GM23338 (cell line): ENCODE results near the gene CIB4. TPM values are rescaled to one million over a fixed set of nuclear protein-coding genes. Genes with fewer than 3 reads are reported as not detected.

Experiments
- ATAC-seq: fragments of 200-7000 bp; cut with Tn5 transposase; 3 replicates; pipeline ENCODE4 v1.9.1; 2020
- DNase-seq: peaks from one replicate; pipeline ENCODE4 v3.0.0-alpha.2; 2015; ENCODE audit warnings: low spot score
- H2AFZ ChIP-seq: fragments of 200-600 bp; sonication (generic); 2 replicates; pipeline ENCODE4 v1.8.0; 2016; ENCODE audit warnings: antibody characterized with exemption, mild to moderate bottlenecking, moderate library complexity
- H3F3A ChIP-seq: fragments of 200-600 bp; sonication (generic); replicated peaks from 2 replicates; pipeline ENCODE4 v1.8.0; 2017; ENCODE audit warnings: antibody characterized with exemption, mixed run types, low read depth
- H3K27ac ChIP-seq: fragments of 200-600 bp; sonication (generic); 2 replicates; pipeline ENCODE4 v1.6.1; 2016; ENCODE audit warnings: low read depth
- H3K27me3 ChIP-seq: fragments of 200-600 bp; sonication (generic); 2 replicates; pipeline ENCODE4 v1.8.0; 2016; ENCODE audit warnings: mild to moderate bottlenecking, mixed run types, moderate library complexity; ENCODE audit not compliant: insufficient read depth
- H3K36me3 ChIP-seq: fragments of 200-600 bp; sonication (generic); 2 replicates; pipeline ENCODE4 v1.8.0; 2016; ENCODE audit warnings: mild to moderate bottlenecking; ENCODE audit not compliant: insufficient read depth
- H3K4me1 ChIP-seq: fragments of 200-600 bp; sonication (generic); 2 replicates; pipeline ENCODE4 v1.8.0; 2016; ENCODE audit warnings: mild to moderate bottlenecking, moderate library complexity; ENCODE audit not compliant: insufficient read depth
- H3K4me2 ChIP-seq: fragments of 200-600 bp; sonication (generic); 2 replicates; pipeline ENCODE4 v1.7.1; 2017; ENCODE audit warnings: mixed run types
- H3K4me3 ChIP-seq: fragments of 200-600 bp; sonication (generic); 2 replicates; pipeline ENCODE4 v1.6.1; 2016; ENCODE audit warnings: mixed run types
- H3K79me2 ChIP-seq: fragments of 200-600 bp; sonication (generic); replicated peaks from 2 replicates; pipeline ENCODE4 v1.8.0; 2017; ENCODE audit warnings: mild to moderate bottlenecking; ENCODE audit not compliant: insufficient read depth
- H3K9me2 ChIP-seq: fragments of 200-600 bp; sonication (generic); 2 replicates; pipeline ENCODE4 v1.8.0; 2017; ENCODE audit not compliant: insufficient read depth
- H4K20me1 ChIP-seq: fragments of 200-600 bp; sonication (generic); replicated peaks from 2 replicates; pipeline ENCODE4 v1.8.0; 2017; ENCODE audit warnings: mild to moderate bottlenecking; ENCODE audit not compliant: insufficient read depth
- H3K27ac Mint-ChIP-seq: 2 replicates; pipeline ENCODE4 v1.8.0; 2020; ENCODE audit warnings: inconsistent platforms, mild to moderate bottlenecking, moderate library complexity, mixed read lengths
- H3K27me3 Mint-ChIP-seq: 3 replicates; pipeline ENCODE4 v1.8.0; 2022; ENCODE audit warnings: low read depth, mild to moderate bottlenecking, moderate library complexity, mixed read lengths, inconsistent platforms; ENCODE audit not compliant: insufficient read depth, poor library complexity
- H3K36me3 Mint-ChIP-seq: 3 replicates; pipeline ENCODE4 v1.8.0; 2021; ENCODE audit warnings: low read depth, mild to moderate bottlenecking, inconsistent platforms, moderate library complexity, mixed read lengths
- H3K4me1 Mint-ChIP-seq: 3 replicates; pipeline ENCODE4 v1.8.0; 2020; ENCODE audit warnings: mild to moderate bottlenecking, inconsistent platforms, mixed read lengths
- H3K4me3 Mint-ChIP-seq: 3 replicates; pipeline ENCODE4 v1.8.0; 2021; ENCODE audit warnings: moderate library complexity, mild to moderate bottlenecking, inconsistent platforms, mixed read lengths
- H3K9me3 Mint-ChIP-seq: 3 replicates; pipeline ENCODE4 v1.8.0; 2020; ENCODE audit warnings: moderate library complexity, mild to moderate bottlenecking, inconsistent platforms, mixed read lengths
- CREB1 ChIP-seq: fragments of 250-450 bp; sonication (Bioruptor Pico); IDR thresholded peaks from 2 replicates; pipeline ENCODE4 v1.5.0; 2020; ENCODE audit warnings: low read depth, mild to moderate bottlenecking, moderate library complexity
- CTCF ChIP-seq, 2 experiments: fragments of 200-600 bp in 1 of 2; sonication (generic) in 1 of 2; conservative IDR thresholded peaks; 2 replicates each; pipeline versions ENCODE4 v1.5.1 to v1.6.1; 2016 to 2017; ENCODE audit warnings: antibody characterized with exemption in 2 of 2, low read depth in 2 of 2, mild to moderate bottlenecking in 2 of 2, moderate library complexity in 1 of 2
- ETS1 ChIP-seq: IDR thresholded peaks from 2 replicates; pipeline ENCODE4 v1.6.1; 2016; ENCODE audit warnings: antibody characterized with exemption
- EZH2 ChIP-seq: fragments of 200-600 bp; sonication (generic); IDR thresholded peaks from one replicate; pipeline ENCODE4 v1.8.0; 2017; ENCODE audit warnings: antibody characterized with exemption, mild to moderate bottlenecking, low read depth; ENCODE audit not compliant: unreplicated experiment
- EZH2phosphoT487 ChIP-seq: fragments of 200-600 bp; sonication (generic); IDR thresholded peaks from one replicate; pipeline ENCODE4 v1.8.1; 2018; ENCODE audit warnings: antibody characterized with exemption; ENCODE audit not compliant: unreplicated experiment
- JUNB ChIP-seq: IDR thresholded peaks from one replicate; pipeline ENCODE4 v1.6.1; 2016; ENCODE audit warnings: antibody characterized with exemption; ENCODE audit not compliant: unreplicated experiment
- NANOG ChIP-seq: IDR thresholded peaks from 2 replicates; pipeline ENCODE4 v1.6.1; 2016; ENCODE audit warnings: antibody characterized with exemption, borderline replicate concordance
- POLR2AphosphoS5 ChIP-seq: IDR thresholded peaks from 2 replicates; pipeline ENCODE4 v1.6.1; 2016; ENCODE audit warnings: antibody characterized with exemption, low read depth
- STAT1 ChIP-seq: IDR thresholded peaks from one replicate; pipeline ENCODE4 v1.6.1; 2016; ENCODE audit warnings: antibody characterized with exemption; ENCODE audit not compliant: unreplicated experiment
- ZNF114 ChIP-seq: fragments of 250-450 bp; sonication (Bioruptor Pico); IDR thresholded peaks from 2 replicates; pipeline ENCODE4 v1.5.0; 2020; ENCODE audit warnings: mild to moderate bottlenecking, moderate library complexity
- ZNF331 ChIP-seq: fragments of 250-450 bp; sonication (Bioruptor Pico); IDR thresholded peaks from 2 replicates; pipeline ENCODE4 v1.5.0; 2020; ENCODE audit warnings: low read depth, mild to moderate bottlenecking, moderate library complexity
- polyA plus RNA-seq: library from polyadenylated mRNA; unstranded; fragments of >200 nt; fragmentation: Nextera tagmentation; extraction: Ambion mirVana; gene quantifications from 2 replicates; pipeline ENCODE4 v1.2.1, GENCODE V29; 2016
- total RNA-seq: library from RNA; depleted of rRNA; stranded (reverse); fragments of >200 nt; shearing (Covaris generic); gene quantifications from 2 replicates; pipeline ENCODE4 v1.2.3, GENCODE V29; 2014
- TF ChIP-seq, protein P1 (sequence below): IDR thresholded peaks from one replicate; pipeline ENCODE4 v1.6.1; 2018; ENCODE audit warnings: antibody characterized with exemption; ENCODE audit not compliant: unreplicated experiment
- TF ChIP-seq, protein P2 (sequence below): fragments of 250-450 bp; sonication (Bioruptor Pico); IDR thresholded peaks from 2 replicates; pipeline ENCODE4 v1.5.0; 2020; ENCODE audit warnings: mild to moderate bottlenecking, moderate library complexity

CIB4 gene
- total and polyA plus RNA-seq, 2 experiments from 2014 or later, result not detected

GRCh38 chr2:26657265-26657664, 16.1 kb upstream of the CIB4 start:
- no peak overlapping the region for H2AFZ ChIP-seq
- H3K27me3 Mint-ChIP-seq, result peaks cover 9% of the 10 kb centered on the region
- H3K4me1 ChIP-seq, result peaks cover 5% of the 10 kb centered on the region
- H3K4me1 Mint-ChIP-seq, result peaks cover 20% of the 10 kb centered on the region
- peaks cover 4% of the 10 kb centered on the region; the same call in 1 of the 2 replicates for H3K36me3 ChIP-seq
- H4K20me1 ChIP-seq, result no peaks in the 10 kb centered on the region
- peaks cover 28% of the 10 kb centered on the region for H3K9me3 Mint-ChIP-seq
- no peak overlapping the region for H3K4me3 ChIP-seq
- H3F3A ChIP-seq, result no peaks in the 10 kb centered on the region
- no peak for TF ChIP-seq EZH2phosphoT487
- no peak for TF ChIP-seq ZNF331
- TF ChIP-seq STAT1, result no peak
- no peak for TF ChIP-seq POLR2AphosphoS5
- no peak for TF ChIP-seq EZH2
- TF ChIP-seq ETS1, result no peak
- TF ChIP-seq, protein P1, sequence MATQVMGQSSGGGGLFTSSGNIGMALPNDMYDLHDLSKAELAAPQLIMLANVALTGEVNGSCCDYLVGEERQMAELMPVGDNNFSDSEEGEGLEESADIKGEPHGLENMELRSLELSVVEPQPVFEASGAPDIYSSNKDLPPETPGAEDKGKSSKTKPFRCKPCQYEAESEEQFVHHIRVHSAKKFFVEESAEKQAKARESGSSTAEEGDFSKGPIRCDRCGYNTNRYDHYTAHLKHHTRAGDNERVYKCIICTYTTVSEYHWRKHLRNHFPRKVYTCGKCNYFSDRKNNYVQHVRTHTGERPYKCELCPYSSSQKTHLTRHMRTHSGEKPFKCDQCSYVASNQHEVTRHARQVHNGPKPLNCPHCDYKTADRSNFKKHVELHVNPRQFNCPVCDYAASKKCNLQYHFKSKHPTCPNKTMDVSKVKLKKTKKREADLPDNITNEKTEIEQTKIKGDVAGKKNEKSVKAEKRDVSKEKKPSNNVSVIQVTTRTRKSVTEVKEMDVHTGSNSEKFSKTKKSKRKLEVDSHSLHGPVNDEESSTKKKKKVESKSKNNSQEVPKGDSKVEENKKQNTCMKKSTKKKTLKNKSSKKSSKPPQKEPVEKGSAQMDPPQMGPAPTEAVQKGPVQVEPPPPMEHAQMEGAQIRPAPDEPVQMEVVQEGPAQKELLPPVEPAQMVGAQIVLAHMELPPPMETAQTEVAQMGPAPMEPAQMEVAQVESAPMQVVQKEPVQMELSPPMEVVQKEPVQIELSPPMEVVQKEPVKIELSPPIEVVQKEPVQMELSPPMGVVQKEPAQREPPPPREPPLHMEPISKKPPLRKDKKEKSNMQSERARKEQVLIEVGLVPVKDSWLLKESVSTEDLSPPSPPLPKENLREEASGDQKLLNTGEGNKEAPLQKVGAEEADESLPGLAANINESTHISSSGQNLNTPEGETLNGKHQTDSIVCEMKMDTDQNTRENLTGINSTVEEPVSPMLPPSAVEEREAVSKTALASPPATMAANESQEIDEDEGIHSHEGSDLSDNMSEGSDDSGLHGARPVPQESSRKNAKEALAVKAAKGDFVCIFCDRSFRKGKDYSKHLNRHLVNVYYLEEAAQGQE, result no peak
- TF ChIP-seq ZNF114 (CRISPR knock-in tag), result no peak
- no peak for TF ChIP-seq NANOG
- no peak for TF ChIP-seq CTCF (conservative IDR thresholded peaks at IDR 0.05; ENCODE audit: low read depth in 2 of 2)
- no peak for TF ChIP-seq CREB1 (CRISPR knock-in tag)
- TF ChIP-seq, protein P2, sequence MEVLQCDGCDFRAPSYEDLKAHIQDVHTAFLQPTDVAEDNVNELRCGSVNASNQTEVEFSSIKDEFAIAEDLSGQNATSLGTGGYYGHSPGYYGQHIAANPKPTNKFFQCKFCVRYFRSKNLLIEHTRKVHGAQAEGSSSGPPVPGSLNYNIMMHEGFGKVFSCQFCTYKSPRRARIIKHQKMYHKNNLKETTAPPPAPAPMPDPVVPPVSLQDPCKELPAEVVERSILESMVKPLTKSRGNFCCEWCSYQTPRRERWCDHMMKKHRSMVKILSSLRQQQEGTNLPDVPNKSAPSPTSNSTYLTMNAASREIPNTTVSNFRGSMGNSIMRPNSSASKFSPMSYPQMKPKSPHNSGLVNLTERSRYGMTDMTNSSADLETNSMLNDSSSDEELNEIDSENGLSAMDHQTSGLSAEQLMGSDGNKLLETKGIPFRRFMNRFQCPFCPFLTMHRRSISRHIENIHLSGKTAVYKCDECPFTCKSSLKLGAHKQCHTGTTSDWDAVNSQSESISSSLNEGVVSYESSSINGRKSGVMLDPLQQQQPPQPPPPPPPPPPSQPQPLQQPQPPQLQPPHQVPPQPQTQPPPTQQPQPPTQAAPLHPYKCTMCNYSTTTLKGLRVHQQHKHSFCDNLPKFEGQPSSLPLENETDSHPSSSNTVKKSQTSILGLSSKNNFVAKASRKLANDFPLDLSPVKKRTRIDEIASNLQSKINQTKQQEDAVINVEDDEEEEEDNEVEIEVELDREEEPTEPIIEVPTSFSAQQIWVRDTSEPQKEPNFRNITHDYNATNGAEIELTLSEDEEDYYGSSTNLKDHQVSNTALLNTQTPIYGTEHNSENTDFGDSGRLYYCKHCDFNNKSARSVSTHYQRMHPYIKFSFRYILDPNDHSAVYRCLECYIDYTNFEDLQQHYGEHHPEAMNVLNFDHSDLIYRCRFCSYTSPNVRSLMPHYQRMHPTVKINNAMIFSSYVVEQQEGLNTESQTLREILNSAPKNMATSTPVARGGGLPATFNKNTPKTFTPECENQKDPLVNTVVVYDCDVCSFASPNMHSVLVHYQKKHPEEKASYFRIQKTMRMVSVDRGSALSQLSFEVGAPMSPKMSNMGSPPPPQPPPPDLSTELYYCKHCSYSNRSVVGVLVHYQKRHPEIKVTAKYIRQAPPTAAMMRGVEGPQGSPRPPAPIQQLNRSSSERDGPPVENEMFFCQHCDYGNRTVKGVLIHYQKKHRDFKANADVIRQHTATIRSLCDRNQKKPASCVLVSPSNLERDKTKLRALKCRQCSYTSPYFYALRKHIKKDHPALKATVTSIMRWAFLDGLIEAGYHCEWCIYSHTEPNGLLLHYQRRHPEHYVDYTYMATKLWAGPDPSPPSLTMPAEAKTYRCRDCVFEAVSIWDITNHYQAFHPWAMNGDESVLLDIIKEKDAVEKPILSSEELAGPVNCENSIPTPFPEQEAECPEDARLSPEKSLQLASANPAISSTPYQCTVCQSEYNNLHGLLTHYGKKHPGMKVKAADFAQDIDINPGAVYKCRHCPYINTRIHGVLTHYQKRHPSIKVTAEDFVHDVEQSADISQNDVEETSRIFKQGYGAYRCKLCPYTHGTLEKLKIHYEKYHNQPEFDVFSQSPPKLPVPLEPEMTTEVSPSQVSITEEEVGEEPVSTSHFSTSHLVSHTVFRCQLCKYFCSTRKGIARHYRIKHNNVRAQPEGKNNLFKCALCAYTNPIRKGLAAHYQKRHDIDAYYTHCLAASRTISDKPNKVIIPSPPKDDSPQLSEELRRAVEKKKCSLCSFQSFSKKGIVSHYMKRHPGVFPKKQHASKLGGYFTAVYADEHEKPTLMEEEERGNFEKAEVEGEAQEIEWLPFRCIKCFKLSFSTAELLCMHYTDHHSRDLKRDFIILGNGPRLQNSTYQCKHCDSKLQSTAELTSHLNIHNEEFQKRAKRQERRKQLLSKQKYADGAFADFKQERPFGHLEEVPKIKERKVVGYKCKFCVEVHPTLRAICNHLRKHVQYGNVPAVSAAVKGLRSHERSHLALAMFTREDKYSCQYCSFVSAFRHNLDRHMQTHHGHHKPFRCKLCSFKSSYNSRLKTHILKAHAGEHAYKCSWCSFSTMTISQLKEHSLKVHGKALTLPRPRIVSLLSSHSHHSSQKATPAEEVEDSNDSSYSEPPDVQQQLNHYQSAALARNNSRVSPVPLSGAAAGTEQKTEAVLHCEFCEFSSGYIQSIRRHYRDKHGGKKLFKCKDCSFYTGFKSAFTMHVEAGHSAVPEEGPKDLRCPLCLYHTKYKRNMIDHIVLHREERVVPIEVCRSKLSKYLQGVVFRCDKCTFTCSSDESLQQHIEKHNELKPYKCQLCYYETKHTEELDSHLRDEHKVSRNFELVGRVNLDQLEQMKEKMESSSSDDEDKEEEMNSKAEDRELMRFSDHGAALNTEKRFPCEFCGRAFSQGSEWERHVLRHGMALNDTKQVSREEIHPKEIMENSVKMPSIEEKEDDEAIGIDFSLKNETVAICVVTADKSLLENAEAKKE, result no peak
- no peak for TF ChIP-seq JUNB
- ATAC-seq (no peak), DNase-seq (no peak)
- no peaks in the 10 kb centered on the region; the same call in 2 of the 3 replicates for H3K36me3 Mint-ChIP-seq
- no peaks in the 10 kb centered on the region for H3K79me2 ChIP-seq
- no peak overlapping the region for H3K4me3 Mint-ChIP-seq
- no peak overlapping the region for H3K27ac ChIP-seq
- no peak overlapping the region for H3K27ac Mint-ChIP-seq
- no peak overlapping the region for H3K4me2 ChIP-seq
- H3K9me2 ChIP-seq, result no peaks in the 10 kb centered on the region
- H3K27me3 ChIP-seq, result no peaks in the 10 kb centered on the region
